GM18861 (cell line): Measurements from ENCODE around the gene FAAP20.

Experiments used
- ATAC-seq: cut with Tn5 transposase; IDR thresholded peaks from one replicate; pipeline ENCODE4 v1.9.1; 2021; ENCODE audit not compliant: unreplicated experiment

The FAAP20 gene

DNA sequence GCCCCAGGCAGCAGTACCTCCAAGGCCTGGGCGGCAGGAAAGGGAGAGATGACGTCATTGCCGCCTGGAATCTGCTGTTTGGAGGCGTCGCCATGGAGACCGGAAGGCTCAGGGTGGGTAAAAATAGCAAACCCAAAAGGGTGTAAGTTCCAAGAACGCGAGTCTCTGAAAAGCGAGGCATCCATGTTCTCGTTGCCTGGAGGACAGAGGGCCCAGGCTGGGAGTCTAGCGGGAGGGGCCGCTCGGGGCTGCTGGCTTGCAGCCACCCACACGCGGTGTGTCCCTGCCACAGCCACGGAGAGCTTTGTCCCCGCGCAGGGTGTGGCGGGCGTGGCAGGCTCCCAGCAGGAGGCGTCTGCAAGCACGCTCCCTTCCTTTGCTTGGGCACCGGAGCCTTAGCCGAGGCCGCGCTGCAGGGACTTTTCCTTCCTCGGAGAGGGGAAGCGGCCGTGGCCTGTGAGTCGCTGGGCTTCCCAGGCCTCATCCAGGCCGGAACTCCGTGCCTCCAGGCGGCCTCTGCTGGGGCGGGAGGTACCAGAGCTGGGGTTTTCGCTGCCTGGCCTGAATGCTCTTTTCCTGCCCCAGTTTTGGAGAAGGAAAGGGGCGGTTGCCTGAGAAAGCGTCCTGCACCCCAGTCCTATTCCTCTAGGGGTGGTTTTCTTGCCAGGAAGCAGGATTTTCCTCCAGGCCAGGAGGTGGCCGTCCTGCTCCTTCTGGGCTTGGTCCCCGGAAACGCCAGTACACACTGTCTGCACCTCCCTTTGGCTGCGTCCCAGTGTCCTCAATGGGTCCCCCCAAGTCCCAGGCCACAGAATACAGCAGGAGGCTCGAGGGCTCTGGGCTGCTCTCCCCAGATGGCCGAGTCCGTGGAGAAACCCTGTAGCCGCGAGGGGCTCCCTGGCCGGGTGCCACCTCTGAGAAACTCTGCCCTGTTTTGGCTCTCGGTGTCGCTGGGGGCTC is 18.2 kb upstream of the FAAP20 start:
- ATAC-seq = no peak

GRCh38 chr1:2212274-2212531 is 17.6 kb upstream of the FAAP20 start:
- no peak for ATAC-seq

DNA sequence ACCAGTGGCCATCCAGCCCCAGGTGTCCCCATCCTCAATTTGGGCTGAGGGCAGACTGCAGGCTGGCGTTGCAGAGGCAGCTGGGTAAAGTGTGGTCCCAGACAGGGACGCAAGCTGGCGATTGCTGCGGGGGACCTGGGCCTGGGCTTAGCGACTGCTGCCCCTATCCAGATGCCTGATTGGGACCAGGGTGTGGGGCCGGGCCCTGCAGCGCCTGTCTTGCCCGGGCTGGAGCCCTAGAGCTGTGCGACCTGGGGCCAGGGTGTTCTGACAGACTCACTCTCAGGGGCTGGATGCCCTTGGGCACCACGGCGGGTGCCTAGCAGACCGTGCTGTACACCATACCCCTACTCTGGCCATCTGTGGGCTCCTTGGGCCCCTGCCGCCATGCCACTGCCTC is 16.2 kb upstream of the FAAP20 start:
- no peak for ATAC-seq

DNA sequence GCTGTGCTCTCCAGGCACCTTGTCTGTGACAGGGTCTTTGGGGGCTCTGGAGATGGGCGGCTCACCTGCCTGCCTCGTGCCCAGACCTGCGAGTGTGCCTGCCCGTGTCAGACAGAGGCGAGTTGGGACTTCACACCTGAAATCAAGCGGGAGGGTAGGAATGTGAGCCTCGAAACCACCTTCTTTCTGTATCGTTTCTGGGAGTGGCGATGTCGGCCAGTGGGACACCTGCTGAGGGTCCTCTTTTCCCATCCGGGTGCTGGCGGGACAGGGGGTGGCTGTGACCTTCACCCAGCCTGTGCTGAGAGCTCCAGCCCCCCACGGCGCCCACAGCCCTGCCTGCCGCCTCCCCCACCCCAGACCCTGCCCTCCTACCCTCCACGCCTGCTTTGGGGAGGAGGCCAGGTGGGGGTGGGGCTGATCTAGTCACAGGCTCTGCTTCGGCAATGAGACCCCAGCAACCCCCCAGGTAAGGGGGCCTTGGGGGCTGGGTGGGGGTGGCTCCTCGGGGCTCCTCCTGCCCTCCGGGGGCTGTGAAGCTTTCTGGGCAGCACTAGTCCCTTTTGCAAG is 15.6 kb upstream of the FAAP20 start:
- ATAC-seq = no peak

DNA sequence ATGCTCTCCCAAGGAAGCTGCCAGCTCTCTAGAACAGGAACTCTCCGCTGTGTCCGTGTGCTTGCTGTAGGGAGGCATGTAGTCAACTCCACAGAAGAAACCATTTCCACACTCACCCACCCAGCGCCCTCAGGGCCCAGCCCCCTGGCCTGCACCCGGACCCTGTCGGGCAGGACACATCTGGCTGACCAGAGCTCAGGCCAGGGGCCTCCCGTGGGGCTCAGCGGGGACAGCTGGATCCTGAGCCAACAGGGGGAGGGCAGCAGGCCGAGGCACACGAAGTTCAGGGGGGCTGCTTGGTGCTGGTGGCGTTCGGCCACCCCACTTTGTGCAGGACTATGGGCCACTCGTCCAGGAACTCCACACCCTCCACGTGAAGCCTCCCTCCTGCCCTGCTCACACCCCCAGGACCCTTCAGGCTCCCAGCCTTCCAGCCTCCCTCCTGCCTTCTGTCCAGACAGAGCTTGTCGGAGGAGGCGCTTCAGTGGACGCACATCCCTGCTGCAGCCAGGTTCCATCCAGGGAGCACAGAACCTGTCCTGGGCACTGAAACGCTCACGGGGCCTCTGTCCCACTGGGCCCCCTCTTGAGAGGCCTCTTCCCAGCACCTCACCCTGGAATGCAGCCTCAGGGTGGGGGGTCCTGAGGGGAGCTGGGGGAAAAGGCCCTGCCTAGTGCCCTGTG is 15.0 kb upstream of the FAAP20 start:
- no peak for ATAC-seq

- no peak for ATAC-seq
Measured at GRCh38 chr1:2208309-2209239, 14.0 kb upstream of the FAAP20 start.

DNA sequence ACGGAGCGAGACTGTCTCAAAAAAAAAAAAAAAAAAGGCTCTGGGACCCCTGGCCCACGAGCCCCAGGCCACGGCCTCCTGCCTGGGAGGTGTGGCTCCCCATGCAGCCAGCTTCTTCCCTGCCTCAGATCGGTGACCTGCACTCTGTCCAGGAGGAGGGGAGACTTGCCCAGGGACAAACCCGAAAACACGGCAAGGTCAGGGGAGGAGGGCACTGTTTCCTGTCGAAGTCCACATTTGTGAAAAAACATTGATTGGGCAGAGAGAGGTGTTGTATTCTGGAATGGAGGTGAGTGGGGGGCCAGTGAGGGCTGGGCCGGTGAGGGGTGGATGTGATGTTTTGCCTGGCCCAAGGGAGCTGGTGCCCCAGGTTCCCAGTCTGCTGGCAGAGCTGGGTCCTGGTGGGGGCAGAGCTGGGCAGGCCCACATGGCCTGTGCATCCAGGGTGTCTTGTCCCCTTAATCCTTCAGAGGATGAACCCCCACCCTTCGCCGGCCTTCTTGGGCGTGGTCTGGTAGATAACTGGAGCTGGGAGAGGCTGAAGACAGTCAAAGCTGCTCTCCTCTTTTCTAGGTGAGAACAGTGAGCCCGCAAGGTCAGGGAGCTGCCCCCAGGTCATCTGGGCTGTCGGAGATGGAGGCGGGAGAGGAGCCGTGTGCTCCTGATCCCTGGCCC is 12.4 kb upstream of the FAAP20 start:
- ATAC-seq = no peak

DNA sequence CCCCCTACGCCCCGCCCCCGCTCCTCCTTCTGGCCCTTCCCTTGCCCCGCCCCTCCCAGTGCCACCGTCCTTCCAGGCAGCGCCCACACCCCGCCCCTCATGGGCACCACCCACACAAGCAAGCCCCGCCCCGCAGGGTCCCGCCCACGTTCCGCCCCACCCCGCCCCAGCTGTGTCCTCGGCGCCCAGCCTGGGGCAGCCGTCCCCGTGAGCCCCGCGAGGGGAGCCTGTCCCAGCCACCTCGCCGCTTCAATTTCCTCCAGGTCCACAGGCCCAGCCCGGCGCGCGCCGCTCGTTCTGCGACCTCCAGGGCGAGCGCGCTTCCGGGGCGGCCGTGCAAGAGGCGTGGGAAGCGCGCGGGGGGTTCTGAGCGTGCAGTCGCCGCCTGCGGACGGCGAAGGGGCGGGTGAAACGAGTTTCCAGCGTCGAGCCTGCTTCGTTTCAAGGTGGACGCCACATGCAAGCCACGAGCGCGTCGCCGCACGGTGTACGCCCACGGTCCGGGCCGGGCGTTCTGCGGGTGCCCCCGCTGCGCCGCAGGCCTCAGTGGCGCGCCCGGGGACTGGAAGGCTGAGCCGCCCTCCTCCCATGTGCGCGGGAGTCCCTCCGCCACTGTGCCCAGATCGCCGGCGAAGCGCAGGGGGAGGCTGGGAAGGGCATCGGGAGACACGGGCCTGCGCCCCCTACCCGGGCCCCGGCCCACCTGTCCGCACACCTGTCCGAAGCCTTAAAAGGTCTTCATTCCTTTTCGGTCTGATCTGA is 10.8 kb upstream of the FAAP20 start:
- ATAC-seq = no peak

GRCh38 chr1:2204415-2205190 is 10.0 kb upstream of the FAAP20 start:
- ATAC-seq = no peak

- no peak for ATAC-seq
Measured at GRCh38 chr1:2203671-2204414, 9.3 kb upstream of the FAAP20 start.

DNA sequence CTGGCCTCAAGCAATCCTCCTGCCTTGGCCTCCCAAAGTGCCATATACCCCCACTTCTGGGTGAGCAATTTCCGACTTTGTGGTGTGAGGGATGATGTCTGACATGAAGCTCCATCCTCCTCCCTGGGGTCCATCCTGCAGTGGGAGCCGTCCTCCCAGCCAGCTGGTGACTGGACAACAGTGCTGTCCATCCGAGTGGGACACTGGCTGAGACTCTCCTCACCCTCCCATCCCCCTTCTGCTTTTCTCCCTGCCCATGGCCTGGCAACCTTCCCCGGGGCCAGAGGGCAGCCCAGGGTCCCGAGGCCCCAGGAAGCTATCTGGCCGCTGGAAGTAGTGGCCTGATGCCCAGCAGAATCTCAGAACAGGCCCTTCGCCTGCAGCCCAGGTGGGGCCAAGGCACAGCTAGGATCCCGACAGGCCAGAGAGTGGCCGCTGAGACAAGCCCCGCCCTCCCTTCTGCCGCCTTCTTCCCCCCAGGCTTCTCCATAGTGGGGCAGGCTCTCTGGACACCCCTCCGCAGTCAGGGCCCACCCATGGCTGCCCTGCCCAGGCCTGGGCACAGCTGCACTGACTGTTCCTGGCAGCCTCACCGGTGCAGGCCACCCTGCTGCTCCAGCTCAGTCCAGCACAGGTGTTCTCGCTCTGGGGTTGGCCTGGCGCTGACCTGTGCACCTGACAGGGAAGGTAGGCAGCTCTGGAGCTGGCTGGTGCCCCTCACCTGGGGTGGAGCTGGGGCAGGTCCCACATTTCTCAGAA is 8.4 kb upstream of the FAAP20 start:
- no peak for ATAC-seq

DNA sequence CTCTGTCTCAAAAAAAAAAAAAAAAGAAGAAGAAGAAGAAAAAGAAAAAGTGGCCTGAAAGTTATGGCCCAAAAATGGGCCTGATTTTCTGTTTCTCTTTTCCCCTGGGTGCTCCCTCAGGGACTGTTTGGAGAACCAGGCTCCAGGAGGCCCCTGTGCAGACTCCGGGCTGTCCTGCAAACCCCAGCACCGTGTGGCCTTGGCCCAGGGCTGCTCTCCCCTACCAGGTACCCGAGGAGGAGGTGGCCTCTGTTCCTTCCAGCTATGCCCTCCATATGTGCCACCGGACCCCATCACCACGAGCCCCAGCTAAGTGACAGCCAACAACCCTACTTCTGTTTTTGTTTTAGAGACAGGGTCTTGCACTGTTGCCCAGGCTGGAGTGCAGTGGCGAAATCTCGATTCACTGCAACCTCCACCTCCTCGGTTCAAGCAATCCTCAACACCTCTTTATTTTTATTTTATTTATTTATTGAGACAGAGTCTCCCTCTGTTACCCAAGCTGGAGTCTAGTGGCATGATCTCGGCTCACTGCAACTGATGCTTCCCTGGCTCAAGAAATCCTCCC is 7.5 kb upstream of the FAAP20 start:
- ATAC-seq = no peak

DNA sequence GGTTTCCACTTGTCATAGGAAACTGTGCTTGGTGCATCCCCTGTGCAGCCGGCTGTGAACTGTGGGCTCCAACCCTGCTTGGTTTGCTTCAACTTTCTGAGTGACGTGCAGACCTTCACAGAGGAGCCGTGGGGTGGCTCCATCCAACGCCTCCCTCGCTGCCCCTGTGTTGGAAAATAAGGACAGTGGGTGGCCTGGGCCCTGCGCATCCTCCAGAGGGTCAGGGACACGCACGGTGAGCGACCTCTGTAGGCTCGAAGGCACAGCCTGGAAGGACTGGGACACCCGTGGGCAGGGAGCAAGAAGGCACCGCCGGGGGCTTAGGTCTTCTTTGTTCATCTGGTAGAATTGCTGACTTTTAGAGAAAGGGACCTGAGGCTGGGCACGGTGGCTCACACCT is 6.5 kb upstream of the FAAP20 start:
- no peak for ATAC-seq

GRCh38 chr1:2200308-2200943 is 5.9 kb upstream of the FAAP20 start:
- no peak for ATAC-seq

GRCh38 chr1:2199042-2199810 is 4.7 kb upstream of the FAAP20 start:
- ATAC-seq = no peak

GRCh38 chr1:2198571-2198970 is 4.0 kb upstream of the FAAP20 start:
- ATAC-seq = no peak
